ENCODE results near the gene OR10X1.

- TF ChIP-seq EP300 (conservative IDR thresholded peaks at IDR 0.05; ENCODE audit: poor library complexity, severe bottlenecking): no peak
- TF ChIP-seq, protein P1, sequence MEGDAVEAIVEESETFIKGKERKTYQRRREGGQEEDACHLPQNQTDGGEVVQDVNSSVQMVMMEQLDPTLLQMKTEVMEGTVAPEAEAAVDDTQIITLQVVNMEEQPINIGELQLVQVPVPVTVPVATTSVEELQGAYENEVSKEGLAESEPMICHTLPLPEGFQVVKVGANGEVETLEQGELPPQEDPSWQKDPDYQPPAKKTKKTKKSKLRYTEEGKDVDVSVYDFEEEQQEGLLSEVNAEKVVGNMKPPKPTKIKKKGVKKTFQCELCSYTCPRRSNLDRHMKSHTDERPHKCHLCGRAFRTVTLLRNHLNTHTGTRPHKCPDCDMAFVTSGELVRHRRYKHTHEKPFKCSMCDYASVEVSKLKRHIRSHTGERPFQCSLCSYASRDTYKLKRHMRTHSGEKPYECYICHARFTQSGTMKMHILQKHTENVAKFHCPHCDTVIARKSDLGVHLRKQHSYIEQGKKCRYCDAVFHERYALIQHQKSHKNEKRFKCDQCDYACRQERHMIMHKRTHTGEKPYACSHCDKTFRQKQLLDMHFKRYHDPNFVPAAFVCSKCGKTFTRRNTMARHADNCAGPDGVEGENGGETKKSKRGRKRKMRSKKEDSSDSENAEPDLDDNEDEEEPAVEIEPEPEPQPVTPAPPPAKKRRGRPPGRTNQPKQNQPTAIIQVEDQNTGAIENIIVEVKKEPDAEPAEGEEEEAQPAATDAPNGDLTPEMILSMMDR (IDR thresholded peaks at IDR 0.05; ENCODE audit: poor library complexity, severe bottlenecking): no peak
- TF ChIP-seq RAD21 (conservative IDR thresholded peaks at IDR 0.05): no peak
- no peak for TF ChIP-seq POLR2AphosphoS5 (IDR thresholded peaks at IDR 0.05)
- TF ChIP-seq TAF1 (IDR thresholded peaks at IDR 0.05; ENCODE audit: low read depth): no peak
- TF ChIP-seq REST (IDR thresholded peaks at IDR 0.05; ENCODE audit: borderline replicate concordance): no peak
- TF ChIP-seq EZH2 (IDR thresholded peaks at IDR 0.05; ENCODE audit: borderline replicate concordance, insufficient read depth, low read length, poor library complexity, severe bottlenecking): no peak
Measured at GRCh38 chr1:158552296-158552695, 27.4 kb downstream of the OR10X1 start.

Measured in neural cell (in vitro differentiated cells).